ENCODE results near the gene MEAK7. TPM values are rescaled to one million over a fixed set of nuclear protein-coding genes. Genes with fewer than 3 reads are reported as not detected.

The MEAK7 gene
- total and polyA plus RNA-seq, 12 donors, result 3.2 to 7.6 (median 5.5) TPM

GRCh38 chr16:84471316-84471715 is 33.1 kb downstream of the MEAK7 start:
- no peaks in the 10 kb centered on the region for H3K4me1 ChIP-seq
- peaks cover 0 to 21% (median 0%) of the 10 kb centered on the region in 9 donors for H3K36me3 ChIP-seq
- DNase-seq (no peak), ATAC-seq (no peak)
- no peak overlapping the region for H3K27ac ChIP-seq
- no peaks in the 10 kb centered on the region for H3K27me3 ChIP-seq
- H3K4me3 ChIP-seq, result no peak overlapping the region
- intact Hi-C loops (cut with DNase I), result no loop called here
- H3K9me3 ChIP-seq, result peaks cover 0 to 26% (median 5%) of the 10 kb centered on the region in 11 donors
- WGBS, 2 donors, result 98% methylated on average over 7 of the region's 7 CpGs
- no peak for TF ChIP-seq CTCF (IDR thresholded peaks at IDR 0.05)

- no peaks in the 10 kb centered on the region for H3K27me3 ChIP-seq
- ATAC-seq (no peak), DNase-seq (no peak)
- peaks cover 0 to 31% (median 6%) of the 10 kb centered on the region in 9 donors for H3K36me3 ChIP-seq
- H3K9me3 ChIP-seq, result peaks cover 0 to 26% (median 7%) of the 10 kb centered on the region in 11 donors
- H3K4me3 ChIP-seq, result no peak overlapping the region
- H3K4me1 ChIP-seq, result peaks cover 0 to 3% (median 0%) of the 10 kb centered on the region in 9 donors
- H3K27ac ChIP-seq, result no peak overlapping the region
- intact Hi-C loops (cut with DNase I), result no loop called here
- TF ChIP-seq CTCF (IDR thresholded peaks at IDR 0.05), result no peak
These were observed 36.8 kb downstream of the MEAK7 start for GRCh38 chr16:84467709-84468108.

GRCh38 chr16:84467256-84467655 is 37.2 kb downstream of the MEAK7 start:
- 94 to 97% methylated on average over 1 of the region's 1 CpG for WGBS, 2 donors
- Histone ChIP-seq H3K27me3 (no peaks in the 10 kb centered on the region), H3K27ac (no peak overlapping the region), H3K4me3 (no peak overlapping the region), H3K36me3 (peaks cover 0 to 31% (median 6%) of the 10 kb centered on the region in 9 donors), H3K4me1 (peaks cover 0 to 3% (median 0%) of the 10 kb centered on the region in 9 donors), H3K9me3 (peaks cover 0 to 26% (median 7%) of the 10 kb centered on the region in 11 donors)
- intact Hi-C loops (cut with DNase I), result no loop called here
- no peak for TF ChIP-seq CTCF (IDR thresholded peaks at IDR 0.05)
- no peak for ATAC-seq
- no peak for DNase-seq

- no peak for ATAC-seq
- intact Hi-C loops (cut with DNase I), result no loop called here
- peaks cover 0 to 31% (median 6%) of the 10 kb centered on the region in 9 donors for H3K36me3 ChIP-seq
- no peak overlapping the region for H3K4me3 ChIP-seq
- H3K4me1 ChIP-seq, result peaks cover 0 to 3% (median 0%) of the 10 kb centered on the region in 9 donors
- no peak for DNase-seq
- TF ChIP-seq CTCF (IDR thresholded peaks at IDR 0.05), result no peak
- peaks cover 0 to 22% (median 7%) of the 10 kb centered on the region in 11 donors for H3K9me3 ChIP-seq
- H3K27me3 ChIP-seq, result no peaks in the 10 kb centered on the region
- H3K27ac ChIP-seq, result no peak overlapping the region
- WGBS, 2 donors, result 49 to 100% methylated on average over 4 of the region's 4 CpGs
These were observed 37.8 kb downstream of the MEAK7 start for GRCh38 chr16:84466692-84467091.

All from heart right ventricle (tissue), 16 donors.